GM13977 (cell line): ENCODE results near the gene CD99L2.
A peak's percentile ranks its signal among the peaks of the same experiment; 100 is the strongest.

Source experiments
- DNase-seq: peaks from one replicate; pipeline ENCODE4 v3.0.0; 2012; ENCODE audit warnings: low spot score
- in situ Hi-C: fragments of 300-500 bp; cut with MboI; formaldehyde crosslinking; loops from one replicate; pipeline ENCODE4 v1.12.0; 2022; ENCODE audit warnings: low sequenced_read_pairs, low pct_unique_long_range_greater_than_20kb, mixed read lengths, inconsistent platforms; ENCODE audit not compliant: unreplicated experiment
- TF ChIP-seq, protein P1 (sequence below): IDR thresholded peaks from 2 replicates; pipeline ENCODE4 v1.5.1; 2012; ENCODE audit warnings: mild to moderate bottlenecking, control low read depth; ENCODE audit not compliant: insufficient read depth; ENCODE audit errors: extremely low read depth, missing control alignments

The CD99L2 gene

GRCh38 chrX:150766351-150767044 lies 132.0 kb downstream of the CD99L2 start:
- DNase-seq, result peak; percentile 23
- in situ Hi-C loops, result no loop called here
- TF ChIP-seq, protein P1, sequence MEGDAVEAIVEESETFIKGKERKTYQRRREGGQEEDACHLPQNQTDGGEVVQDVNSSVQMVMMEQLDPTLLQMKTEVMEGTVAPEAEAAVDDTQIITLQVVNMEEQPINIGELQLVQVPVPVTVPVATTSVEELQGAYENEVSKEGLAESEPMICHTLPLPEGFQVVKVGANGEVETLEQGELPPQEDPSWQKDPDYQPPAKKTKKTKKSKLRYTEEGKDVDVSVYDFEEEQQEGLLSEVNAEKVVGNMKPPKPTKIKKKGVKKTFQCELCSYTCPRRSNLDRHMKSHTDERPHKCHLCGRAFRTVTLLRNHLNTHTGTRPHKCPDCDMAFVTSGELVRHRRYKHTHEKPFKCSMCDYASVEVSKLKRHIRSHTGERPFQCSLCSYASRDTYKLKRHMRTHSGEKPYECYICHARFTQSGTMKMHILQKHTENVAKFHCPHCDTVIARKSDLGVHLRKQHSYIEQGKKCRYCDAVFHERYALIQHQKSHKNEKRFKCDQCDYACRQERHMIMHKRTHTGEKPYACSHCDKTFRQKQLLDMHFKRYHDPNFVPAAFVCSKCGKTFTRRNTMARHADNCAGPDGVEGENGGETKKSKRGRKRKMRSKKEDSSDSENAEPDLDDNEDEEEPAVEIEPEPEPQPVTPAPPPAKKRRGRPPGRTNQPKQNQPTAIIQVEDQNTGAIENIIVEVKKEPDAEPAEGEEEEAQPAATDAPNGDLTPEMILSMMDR, result no peak

DNA sequence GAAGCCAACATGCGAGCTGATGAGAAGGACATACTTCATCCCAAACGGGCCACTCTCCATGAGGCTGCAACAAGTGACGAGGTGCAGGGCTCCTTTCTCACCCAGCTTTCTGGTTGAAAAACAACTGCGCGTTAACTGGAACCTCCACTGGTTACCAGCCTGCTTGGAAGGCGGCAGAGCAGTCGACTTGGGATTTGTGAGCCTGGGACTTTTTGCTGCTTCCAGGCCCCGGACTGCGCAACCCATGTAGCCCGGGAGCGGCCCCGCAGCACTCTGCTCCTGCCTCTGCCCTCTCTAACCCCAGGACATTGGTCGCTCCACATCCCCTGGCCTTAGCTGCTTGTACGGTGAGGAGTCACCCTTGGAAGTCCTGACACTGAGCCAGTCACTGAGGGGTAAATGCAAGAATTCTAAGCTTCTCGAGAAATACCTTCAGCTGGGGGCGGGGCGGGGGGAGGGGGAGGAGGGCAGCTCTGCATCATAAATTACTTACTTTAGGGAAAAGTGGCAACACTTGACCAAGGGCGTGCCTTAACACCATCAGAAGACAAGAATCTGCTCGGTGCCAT lies 132.6 kb downstream of the CD99L2 start:
- TF ChIP-seq, protein P1, result no peak
- in situ Hi-C loops, result no loop called here
- peak; percentile 15 for DNase-seq

- in situ Hi-C loops, result no loop called here
- TF ChIP-seq, protein P1, result no peak
- peak; percentile 12 for DNase-seq
Observed at GRCh38 chrX:150765237-150765636, 133.2 kb downstream of the CD99L2 start.

DNA sequence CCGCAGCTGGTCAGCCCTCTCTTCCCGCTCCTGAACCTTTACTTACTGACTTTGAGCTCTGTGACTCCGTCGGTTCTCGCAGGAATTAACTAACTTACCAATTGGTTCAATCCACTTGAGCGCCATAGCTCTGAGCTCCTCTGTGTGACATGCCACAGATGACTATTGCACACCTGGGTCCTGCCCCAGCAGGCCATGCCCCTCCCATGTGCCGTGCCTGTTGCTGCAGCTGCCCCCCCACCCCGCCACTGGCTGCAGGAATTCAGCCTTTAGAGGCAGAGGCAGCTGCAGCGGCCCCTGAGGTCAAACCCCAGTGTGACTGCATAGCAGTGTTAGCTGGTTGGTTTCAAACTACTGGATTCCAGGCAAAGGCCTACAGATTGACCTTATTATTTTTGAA lies 134.7 kb downstream of the CD99L2 start:
- no peak for DNase-seq
- in situ Hi-C loops, result no loop called here
- TF ChIP-seq, protein P1, result no peak

DNA sequence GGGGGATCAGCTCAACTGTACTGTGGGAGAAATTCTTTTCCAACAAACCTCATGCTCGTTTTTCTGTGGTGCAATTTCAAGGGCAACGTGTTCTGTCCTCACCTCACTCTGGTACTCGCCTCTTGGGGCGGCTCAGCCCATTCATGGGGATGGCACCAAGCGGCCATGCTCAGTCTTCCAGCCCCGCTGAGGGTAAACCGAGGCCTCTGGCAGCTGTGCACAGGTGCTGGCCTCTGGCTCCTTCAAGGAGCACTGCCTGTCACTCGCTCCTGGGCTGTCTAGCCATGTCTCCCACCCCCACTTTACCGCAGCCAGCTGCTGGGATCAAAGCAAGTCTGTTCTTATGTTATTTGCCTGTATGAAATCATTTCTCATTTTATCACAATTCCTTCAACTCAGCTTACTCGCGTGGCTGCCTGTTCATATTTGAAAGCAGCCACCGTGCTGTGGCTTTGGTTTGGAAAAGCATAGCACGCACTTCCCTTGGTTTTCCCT lies 135.1 kb downstream of the CD99L2 start:
- TF ChIP-seq, protein P1, result no peak
- in situ Hi-C loops, result no loop called here
- DNase-seq, result no peak

GRCh38 chrX:150762258-150763165 lies 136.0 kb downstream of the CD99L2 start:
- in situ Hi-C loops, result no loop called here
- no peak for DNase-seq
- TF ChIP-seq, protein P1, result no peak
